Left lobe of liver (tissue), 2 donors: Measurements from ENCODE around the gene FGG. TPM values are rescaled to one million over a fixed set of nuclear protein-coding genes. Genes with fewer than 3 reads are reported as not detected.
"Not testable (repeated sequence)": the region's sequence is repeated elsewhere in the genome, so short reads cannot be mapped to it uniquely, and the experiment has no call there.

Experiments used
- ATAC-seq: fragments of 200-7000 bp; cut with Tn5 transposase; one replicate; pipeline ENCODE4 v1.9.1; 2020; ENCODE audit warnings: mild to moderate bottlenecking, moderate library complexity
- DNase-seq: peaks from one replicate; pipeline ENCODE4 v3.0.0-alpha.2; 2020; ENCODE audit warnings: low spot score
- total RNA-seq: library from RNA; stranded (reverse); gene quantifications from one replicate; pipeline ENCODE4 v1.2.1, GENCODE V29; 2021
- donor health status: DM: no; HTN: no; CAD: no; lungs with moderate emphysema.
- donor health status: DM: no; HTN: yes; CAD: no.

The FGG gene
- total RNA-seq, 1 donor from 2014 or later = 7,950 TPM

GRCh38 chr4:154614306-154614705 lies 1.9 kb upstream of the FGG start:
- ATAC-seq (no peak), DNase-seq (no peak)

- DNase-seq (no peak), ATAC-seq (no peak)
Measured at GRCh38 chr4:154611833-154612232, 623 bp downstream of the FGG start.

GRCh38 chr4:154610582-154610981 lies 1.9 kb downstream of the FGG start:
- no peak for ATAC-seq
- DNase-seq = no peak

- no peak for ATAC-seq
Measured at GRCh38 chr4:154609532-154609931, 2.9 kb downstream of the FGG start.

GRCh38 chr4:154608361-154609252 lies 3.8 kb downstream of the FGG start:
- DNase-seq (no peak), ATAC-seq (peak; percentile 28)

More at GRCh38 chr4:154609532-154609931, 2.9 kb downstream of the FGG start:
- DNase-seq = no peak

GRCh38 chr4:154606728-154607723 lies 5.4 kb downstream of the FGG start:
- DNase-seq (no peak), ATAC-seq (peak; percentile 17)

GRCh38 chr4:154604696-154605200 lies 7.7 kb downstream of the FGG start:
- no peak for DNase-seq
- no peak for ATAC-seq

- no peak for DNase-seq
Measured at GRCh38 chr4:154603033-154603943, 9.2 kb downstream of the FGG start.

GRCh38 chr4:154602404-154603020 lies 9.9 kb downstream of the FGG start:
- DNase-seq (no peak), ATAC-seq (no peak)

More at GRCh38 chr4:154603033-154603943, 9.2 kb downstream of the FGG start:
- ATAC-seq = peak; percentile 2

GRCh38 chr4:154597798-154598774 lies 14.4 kb downstream of the FGG start:
- ATAC-seq (peak; percentile 65), DNase-seq (no peak)

- DNase-seq = not testable (repeated sequence)
- ATAC-seq = peak; percentile 16
Measured at GRCh38 chr4:154597281-154597680, 15.2 kb downstream of the FGG start.

GRCh38 chr4:154595807-154596206 lies 16.6 kb downstream of the FGG start:
- DNase-seq = no peak
- peak; percentile 9 for ATAC-seq

GRCh38 chr4:154594343-154594742 lies 18.1 kb downstream of the FGG start:
- ATAC-seq, DNase-seq: not testable (repeated sequence)

GRCh38 chr4:154593868-154594267 lies 18.6 kb downstream of the FGG start:
- DNase-seq (no peak), ATAC-seq (no peak)

GRCh38 chr4:154591890-154592289 lies 20.6 kb downstream of the FGG start:
- ATAC-seq (no peak), DNase-seq (no peak)

- DNase-seq = peak; percentile 80
- ATAC-seq = peak; percentile 59
Measured at GRCh38 chr4:154590329-154591006, 22.0 kb downstream of the FGG start, which contains the start of gene FGA. Gene FGA (minus strand): TSS chr4:154590742. CDS start chr4:154590687, 55 bp downstream.

GRCh38 chr4:154589296-154590197 lies 22.9 kb downstream of the FGG start:
- DNase-seq = no peak
- no peak for ATAC-seq
